Kidney (tissue), 14 donors: ENCODE measurements around the gene LIMD2. TPM values are rescaled to one million over a fixed set of nuclear protein-coding genes. Genes with fewer than 3 reads are reported as not detected.
"Not testable (repeated sequence)": the region's sequence is repeated elsewhere in the genome, so short reads cannot be mapped to it uniquely, and the experiment has no call there.

Source experiments
- DNase-seq, 5 donors: peaks; one replicate each; pipeline ENCODE4 v3.0.0-alpha.2; 2013 to 2020
- FAIRE-seq: peaks from 2 replicates; lab custom pipeline; 2012; peaks lifted over from hg19 to GRCh38; lab: Jason Lieb, UNC
- H3K27ac ChIP-seq, 2 donors: one replicate each; pipeline ENCODE4 v1.7.0; 2013; ENCODE audit warnings: low read depth in 2 of 2, low read length in 2 of 2, inconsistent platforms in 1 of 2
- H3K27me3 ChIP-seq: one replicate; pipeline ENCODE4 v1.7.1; 2013; ENCODE audit warnings: low read length, inconsistent platforms; ENCODE audit not compliant: control insufficient read depth, insufficient read depth
- H3K36me3 ChIP-seq, 3 donors: one replicate each; pipeline versions ENCODE4 v1.7.0 to v1.7.1; 2013; ENCODE audit warnings: low read length in 3 of 3, control low read depth in 1 of 3, inconsistent platforms in 1 of 3; ENCODE audit not compliant: insufficient read depth in 3 of 3, control insufficient read depth in 2 of 3
- H3K4me1 ChIP-seq, 3 donors: one replicate each; pipeline versions ENCODE4 v1.7.0 to v1.7.1; 2013; ENCODE audit warnings: low read length in 3 of 3, inconsistent platforms in 1 of 3, low read depth in 1 of 3; ENCODE audit not compliant: control insufficient read depth in 2 of 3, insufficient read depth in 2 of 3
- H3K4me3 ChIP-seq, 3 donors: one replicate each; pipeline versions ENCODE4 v1.7.0 to v1.8.1; 2013; ENCODE audit warnings: low read length in 3 of 3, control low read depth in 1 of 3, inconsistent platforms in 1 of 3
- H3K9ac ChIP-seq, 3 donors: one replicate each; pipeline versions ENCODE4 v1.7.0 to v1.7.1; 2013; ENCODE audit warnings: low read length in 3 of 3, control low read depth in 1 of 3, inconsistent platforms in 1 of 3
- H3K9me3 ChIP-seq, 3 donors: one replicate each; pipeline versions ENCODE4 v1.7.0 to v1.7.1; 2013; ENCODE audit warnings: low read length in 3 of 3, control low read depth in 1 of 3, inconsistent platforms in 1 of 3; ENCODE audit not compliant: control insufficient read depth in 2 of 3, insufficient read depth in 1 of 3
- CTCF ChIP-seq: IDR thresholded peaks from 3 replicates; pipeline ENCODE4 v1.5.1; 2012; ENCODE audit warnings: mild to moderate bottlenecking, moderate library complexity, borderline replicate concordance; ENCODE audit not compliant: insufficient read depth; ENCODE audit errors: extremely low read depth
- intact Hi-C: fragments of 100-400 bp; cut with DNase I; formaldehyde crosslinking; loops from one replicate; pipeline ENCODE4 v1.11.1; 2022
- polyA plus RNA-seq: library from polyadenylated mRNA; stranded (reverse); fragments of 350-450 nt; fragmentation: Illumina TruSeq; extraction: RNeasy Lipid Tissue Mini Kit (QIAGEN cat#74804); gene quantifications from one replicate; pipeline ENCODE4 v1.2.3, GENCODE V29; 2014; ENCODE audit warnings: low read depth, low replicate concordance; ENCODE audit not compliant: insufficient read depth
- total RNA-seq: library from RNA; stranded (reverse); fragmentation: NEBNext Ultra II Directional; extraction: Animal tissue kit (Norgen Biotek cat#: 25700); gene quantifications from one replicate; pipeline ENCODE4 v1.2.1, GENCODE V29; 2021
- donor health status: control.
- donor health status: control.
- donor health status: control.
- donor health status: control.
- donor health status: control.
- donor health status: DM: yes; HTN: yes; CAD: no.
- donor health status: Normal renal cell carcinoma (clear cell type).

LIMD2 gene
- total and polyA plus RNA-seq, 2 donors from 2014 or later: 11.5 to 32.3 TPM

- intact Hi-C loops: no loop called here
- no peak for FAIRE-seq
- Histone ChIP-seq H3K27ac (no peak overlapping the region), H3K36me3 (peaks cover 0 to 11% (median 0%) of the 10 kb centered on the region in 3 donors), H3K9me3 (no peaks in the 10 kb centered on the region), H3K27me3 (no peaks in the 10 kb centered on the region), H3K9ac (no peak overlapping the region), H3K4me3 (no peak overlapping the region), H3K4me1 (no peaks in the 10 kb centered on the region)
- TF ChIP-seq CTCF: no peak
- DNase-seq: no peak
Observed at GRCh38 chr17:63722403-63722802, 22.5 kb upstream of the LIMD2 start.

- intact Hi-C loops, H3K4me1 ChIP-seq, H3K9me3 ChIP-seq, FAIRE-seq, DNase-seq, H3K27ac ChIP-seq, H3K9ac ChIP-seq, H3K27me3 ChIP-seq, H3K36me3 ChIP-seq, H3K4me3 ChIP-seq: not testable (repeated sequence)
Observed at GRCh38 chr17:63720194-63720593, 20.3 kb upstream of the LIMD2 start.

GRCh38 chr17:63718988-63719387 is 19.1 kb upstream of the LIMD2 start:
- Histone ChIP-seq H3K9ac (no peak overlapping the region), H3K27me3 (no peaks in the 10 kb centered on the region), H3K36me3 (peaks cover 0 to 4% (median 0%) of the 10 kb centered on the region in 3 donors), H3K27ac (no peak overlapping the region), H3K4me3 (no peak overlapping the region), H3K9me3 (no peaks in the 10 kb centered on the region), H3K4me1 (no peaks in the 10 kb centered on the region)
- intact Hi-C loops: no loop called here
- DNase-seq: no peak
- no peak for TF ChIP-seq CTCF
- FAIRE-seq: no peak

- intact Hi-C loops: no loop called here
- H3K9ac ChIP-seq: no peak overlapping the region
- FAIRE-seq: no peak
- no peaks in the 10 kb centered on the region for H3K27me3 ChIP-seq
- peaks cover 0 to 9% (median 8%) of the 10 kb centered on the region in 3 donors for H3K36me3 ChIP-seq
- no peaks in the 10 kb centered on the region for H3K4me1 ChIP-seq
- no peak for TF ChIP-seq CTCF
- DNase-seq: no peak
- H3K27ac ChIP-seq: no peak overlapping the region
- H3K9me3 ChIP-seq: no peaks in the 10 kb centered on the region
- no peak overlapping the region for H3K4me3 ChIP-seq
Observed at GRCh38 chr17:63716426-63716825, 16.5 kb upstream of the LIMD2 start.
